Muscle layer of colon (tissue), 2 donors: ENCODE measurements around the gene SERPINE2.

ENCODE experiments used
- H3K27ac ChIP-seq: one replicate; pipeline ENCODE4 v1.7.0; 2013; ENCODE audit warnings: low read depth, mild to moderate bottlenecking, low read length, moderate library complexity
- H3K27me3 ChIP-seq, 2 donors: one replicate each; pipeline ENCODE4 v1.7.0; 2013; ENCODE audit warnings: low read length in 2 of 2, mild to moderate bottlenecking in 2 of 2; ENCODE audit not compliant: insufficient read depth in 2 of 2, control insufficient read depth in 1 of 2
- H3K36me3 ChIP-seq: one replicate; pipeline ENCODE4 v1.7.0; 2013; ENCODE audit warnings: mild to moderate bottlenecking, low read length; ENCODE audit not compliant: insufficient read depth
- H3K4me1 ChIP-seq: one replicate; pipeline ENCODE4 v1.7.0; 2013; ENCODE audit warnings: mild to moderate bottlenecking, low read length; ENCODE audit not compliant: insufficient read depth
- H3K4me3 ChIP-seq, 2 donors: one replicate each; pipeline ENCODE4 v1.7.0; 2013; ENCODE audit warnings: low read length in 2 of 2, low read depth in 1 of 2, mild to moderate bottlenecking in 1 of 2, moderate library complexity in 1 of 2
- H3K9ac ChIP-seq: one replicate; pipeline ENCODE4 v1.7.0; 2013; ENCODE audit warnings: low read length
- H3K9me3 ChIP-seq: one replicate; pipeline ENCODE4 v1.7.0; 2013; ENCODE audit warnings: mild to moderate bottlenecking, low read length
- donor health status: abdominal sarcoma.
- donor health status: Adenocarcinoma of cecum.

Gene SERPINE2

DNA sequence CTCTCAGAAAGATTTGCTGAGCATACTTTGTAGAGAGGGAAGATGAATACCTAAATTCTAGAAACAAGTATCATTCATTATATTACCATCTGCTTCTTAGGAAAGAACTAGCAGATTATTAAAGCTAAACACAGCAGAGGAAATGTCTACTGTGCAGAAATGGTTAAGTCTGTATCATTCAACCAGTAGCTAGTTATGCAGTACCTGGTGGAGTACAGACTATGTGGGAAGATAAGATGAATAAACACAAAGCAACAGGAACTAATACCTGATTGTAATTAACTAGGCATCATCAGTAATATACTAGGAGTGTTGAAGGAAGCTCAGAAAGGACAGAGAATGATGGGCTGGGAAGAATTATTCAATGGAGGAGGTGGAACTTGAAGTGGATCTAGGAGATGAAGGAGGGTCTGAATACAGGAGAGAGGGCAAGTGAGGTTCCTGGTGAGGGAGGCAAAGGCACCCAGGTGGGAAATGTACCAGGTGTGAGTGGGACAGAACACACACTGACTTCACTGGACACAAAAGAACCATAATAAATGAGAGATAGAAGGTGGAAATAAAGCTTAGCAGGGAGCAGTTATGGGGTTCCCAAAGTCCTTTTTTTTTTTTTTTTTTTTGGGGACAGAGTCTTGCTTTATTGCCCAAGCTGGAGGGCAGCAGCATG lies 103.5 kb downstream of the SERPINE2 start:
- no peaks in the 10 kb centered on the region for H3K27me3 ChIP-seq
- peaks cover 50% of the 10 kb centered on the region for H3K4me1 ChIP-seq
- no peaks in the 10 kb centered on the region for H3K9me3 ChIP-seq
- H3K36me3 ChIP-seq, result no peaks in the 10 kb centered on the region
- no peak overlapping the region for H3K9ac ChIP-seq
- no peak overlapping the region for H3K27ac ChIP-seq
- H3K4me3 ChIP-seq, result no peak overlapping the region

DNA sequence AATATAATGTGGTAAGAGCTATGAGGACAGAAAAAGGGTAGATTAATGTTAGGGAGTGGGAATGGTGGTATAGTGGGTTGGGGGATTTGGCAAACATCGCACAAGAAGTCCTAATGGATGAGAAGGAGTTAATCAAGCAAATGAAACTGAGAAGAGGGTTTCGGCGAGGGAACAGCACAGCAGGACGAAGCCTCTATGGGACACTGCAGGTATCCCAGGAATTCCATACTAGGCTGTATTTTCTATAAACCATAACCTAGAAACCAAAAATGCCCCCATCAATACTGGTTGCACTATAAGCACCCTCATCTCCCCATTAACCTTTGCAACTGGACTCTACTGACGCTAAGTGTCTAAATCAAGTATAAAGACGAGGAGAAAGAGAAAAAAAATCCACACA lies 104.2 kb downstream of the SERPINE2 start:
- no peaks in the 10 kb centered on the region for H3K9me3 ChIP-seq
- H3K36me3 ChIP-seq, result no peaks in the 10 kb centered on the region
- no peaks in the 10 kb centered on the region for H3K27me3 ChIP-seq
- H3K9ac ChIP-seq, result no peak overlapping the region
- H3K27ac ChIP-seq, result no peak overlapping the region
- peaks cover 53% of the 10 kb centered on the region for H3K4me1 ChIP-seq
- H3K4me3 ChIP-seq, result no peak overlapping the region

DNA sequence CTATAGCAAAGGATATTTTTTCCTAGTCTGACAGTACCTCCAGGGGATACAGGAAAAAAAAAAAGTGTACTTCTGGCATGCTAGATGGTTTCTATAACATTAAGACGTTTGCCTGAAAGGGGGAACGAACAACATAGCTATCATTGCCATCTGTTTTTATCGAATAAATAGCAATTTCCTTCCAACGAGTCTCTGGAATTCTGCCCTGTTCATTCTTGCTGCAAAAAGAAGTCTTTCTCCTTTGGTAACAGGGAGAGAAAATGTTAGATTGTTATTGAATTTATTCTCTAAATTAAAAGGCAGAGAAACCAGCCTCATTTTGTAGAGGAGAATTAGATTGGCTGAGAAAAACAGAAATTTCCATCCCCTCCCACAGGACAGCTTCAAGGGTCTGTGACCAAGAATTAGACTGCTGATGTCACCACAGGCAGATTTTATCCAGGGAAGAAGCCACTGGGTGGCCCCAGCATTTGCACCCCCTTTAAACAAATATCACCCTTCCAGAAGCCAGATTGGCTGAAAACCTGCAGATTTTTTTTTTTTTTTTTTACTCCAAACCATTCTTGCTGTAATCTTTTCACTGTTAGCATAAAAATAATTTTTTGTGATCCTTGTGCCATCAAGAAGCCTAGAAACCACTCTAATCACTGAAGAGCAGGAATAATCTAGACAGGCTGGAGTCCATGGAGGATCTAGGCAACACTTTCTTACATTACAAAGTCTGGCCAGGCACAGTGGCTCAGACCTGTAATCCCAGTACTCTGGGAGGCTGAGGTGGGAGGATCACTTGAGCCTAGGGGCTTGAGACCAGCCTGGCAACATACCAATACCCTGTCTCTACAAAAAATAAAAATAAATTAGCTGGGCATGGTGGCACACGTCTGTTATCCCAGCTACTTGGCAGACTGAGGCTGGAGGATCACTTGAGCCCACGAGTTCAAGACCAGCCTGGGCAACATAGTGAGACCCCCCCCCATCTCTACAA lies 106.0 kb downstream of the SERPINE2 start:
- H3K27me3 ChIP-seq, result no peaks in the 10 kb centered on the region
- H3K9me3 ChIP-seq, result no peaks in the 10 kb centered on the region
- H3K27ac ChIP-seq, result no peak overlapping the region
- H3K4me3 ChIP-seq, result no peak overlapping the region
- no peaks in the 10 kb centered on the region for H3K36me3 ChIP-seq
- no peak overlapping the region for H3K9ac ChIP-seq
- peaks cover 50% of the 10 kb centered on the region for H3K4me1 ChIP-seq

DNA sequence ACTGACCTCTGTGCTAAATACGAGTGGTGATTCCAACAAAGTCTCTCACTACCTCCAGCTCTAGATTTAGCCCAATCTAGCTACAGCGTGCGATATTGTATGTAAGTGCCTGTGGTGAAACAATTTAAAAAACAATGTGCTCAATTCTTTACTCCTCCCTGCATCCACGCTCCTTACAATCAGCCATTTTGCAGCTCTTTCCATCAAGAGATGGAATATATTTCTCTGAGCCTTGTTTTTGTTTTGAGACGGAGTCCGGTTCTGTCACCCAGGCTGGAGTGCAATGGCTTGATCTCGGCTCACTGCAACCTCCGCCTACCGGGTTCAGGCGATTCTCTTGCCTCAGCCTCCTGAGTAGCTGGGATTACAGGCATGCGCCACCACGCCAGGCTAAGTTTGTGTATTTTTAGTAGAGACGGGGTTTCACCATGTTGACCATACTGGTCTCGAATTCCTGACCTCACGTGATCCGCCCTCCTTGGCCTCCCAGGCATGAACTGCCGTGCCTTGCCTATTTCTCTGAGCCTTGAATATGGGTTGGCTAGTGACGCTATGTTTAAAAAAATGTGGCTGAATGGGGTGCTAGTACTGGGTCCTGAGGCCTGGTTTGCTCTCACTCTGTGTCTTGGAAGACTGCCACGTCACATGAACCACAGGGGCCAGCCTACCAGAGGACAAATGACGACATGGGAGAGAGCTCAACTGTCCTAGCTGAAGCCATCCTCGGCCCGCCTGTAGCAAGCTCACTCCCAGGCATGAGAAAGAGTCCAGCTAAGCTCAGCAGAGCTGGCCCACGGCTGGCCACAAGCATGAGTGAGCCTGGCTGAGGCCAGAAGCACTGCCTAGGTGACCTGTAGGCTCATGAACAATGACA lies 108.7 kb downstream of the SERPINE2 start:
- no peak overlapping the region for H3K9ac ChIP-seq
- no peaks in the 10 kb centered on the region for H3K9me3 ChIP-seq
- H3K36me3 ChIP-seq, result no peaks in the 10 kb centered on the region
- peaks cover 24% of the 10 kb centered on the region for H3K4me1 ChIP-seq
- no peak overlapping the region for H3K27ac ChIP-seq
- no peaks in the 10 kb centered on the region for H3K27me3 ChIP-seq
- no peak overlapping the region for H3K4me3 ChIP-seq

DNA sequence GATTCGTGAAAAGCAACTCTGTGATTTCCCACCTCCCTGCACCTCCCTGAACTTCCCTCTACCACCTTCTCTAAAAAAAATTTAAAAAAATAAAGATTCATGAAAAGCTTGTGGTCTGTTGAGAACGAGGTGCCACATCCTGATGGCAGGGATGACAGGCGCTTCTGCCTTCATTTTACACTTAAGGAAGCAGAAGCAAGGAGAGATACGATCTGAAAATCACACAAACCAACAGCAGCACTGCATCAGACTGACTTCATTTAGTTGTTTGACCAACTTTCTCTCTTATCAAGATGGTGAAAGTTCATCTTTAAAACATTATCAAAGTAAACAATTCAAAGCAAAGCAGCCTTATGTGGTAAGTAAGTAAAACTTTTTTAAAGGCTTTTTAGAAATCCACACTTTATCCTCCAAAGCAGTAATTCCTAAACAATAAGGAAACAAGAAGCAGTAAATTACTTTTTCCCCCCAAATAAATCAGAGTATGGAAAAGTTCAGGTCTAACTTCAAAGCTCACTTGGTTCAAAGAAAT lies 109.4 kb downstream of the SERPINE2 start:
- Histone ChIP-seq H3K36me3 (no peaks in the 10 kb centered on the region), H3K9me3 (no peaks in the 10 kb centered on the region), H3K9ac (no peak overlapping the region), H3K27ac (no peak overlapping the region), H3K4me3 (no peak overlapping the region), H3K4me1 (peaks cover 20% of the 10 kb centered on the region), H3K27me3 (no peaks in the 10 kb centered on the region)

DNA sequence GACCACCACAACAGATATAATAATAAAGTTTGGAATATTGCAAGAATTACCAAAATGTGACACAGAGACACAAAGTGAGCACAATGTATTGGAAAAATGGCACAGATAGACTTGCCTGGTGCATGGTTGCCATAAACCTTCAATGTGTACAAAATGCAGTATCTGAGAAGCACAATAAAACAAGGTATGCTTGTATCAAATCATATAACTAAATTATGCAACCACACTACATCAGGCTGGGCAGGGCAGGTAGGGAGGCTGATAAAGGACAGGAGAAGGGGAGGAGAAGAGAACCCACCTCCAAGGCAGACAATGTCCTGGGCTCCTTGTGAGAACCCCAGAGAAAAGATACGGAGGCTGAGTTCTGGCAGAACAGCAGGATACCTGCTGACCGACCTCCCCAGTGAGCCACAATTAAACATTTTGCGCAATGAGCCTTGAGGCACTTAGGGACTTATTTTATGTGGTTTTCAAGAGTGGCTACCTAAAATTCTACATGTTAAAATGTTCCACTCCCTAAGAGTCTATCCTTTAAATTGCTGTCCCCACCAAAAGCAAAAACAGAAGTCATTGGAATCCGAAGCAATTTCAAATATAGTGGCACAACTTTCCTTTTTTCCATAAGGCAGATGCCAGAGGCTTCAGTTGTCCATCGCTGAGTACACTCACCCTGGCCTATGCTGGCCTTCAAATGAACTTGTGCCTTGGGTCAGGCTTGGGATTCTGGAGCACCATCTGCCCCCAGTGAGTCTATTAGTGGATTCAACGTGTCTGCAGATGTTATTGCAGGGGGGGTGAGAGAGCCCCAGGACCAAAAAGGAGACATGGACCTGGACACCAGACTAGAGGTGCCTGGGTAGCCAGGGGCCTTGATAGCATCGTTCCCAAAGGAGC lies 110.7 kb downstream of the SERPINE2 start:
- Histone ChIP-seq H3K36me3 (no peaks in the 10 kb centered on the region), H3K27ac (no peak overlapping the region), H3K9ac (no peak overlapping the region), H3K4me3 (no peak overlapping the region), H3K27me3 (no peaks in the 10 kb centered on the region), H3K4me1 (peaks cover 11% of the 10 kb centered on the region), H3K9me3 (no peaks in the 10 kb centered on the region)

DNA sequence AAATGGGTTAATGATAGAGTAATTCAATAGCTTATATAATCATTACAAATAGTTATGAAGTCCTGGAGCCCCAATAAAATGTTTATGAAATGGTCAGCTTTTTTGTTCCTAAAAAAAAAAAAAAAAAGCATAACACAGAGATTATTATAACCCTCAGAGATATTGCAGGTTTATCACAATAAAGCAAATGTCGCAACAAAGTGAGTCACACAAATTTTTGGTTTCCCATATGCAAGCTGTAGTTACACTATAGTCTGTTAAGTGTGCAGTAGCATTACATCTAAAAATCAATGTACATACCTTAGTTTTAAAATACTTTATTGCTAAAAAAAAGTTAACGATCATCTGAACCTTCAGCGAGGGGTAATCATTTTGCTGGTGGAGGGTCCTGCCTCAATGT lies 114.0 kb downstream of the SERPINE2 start:
- Histone ChIP-seq H3K9ac (no peak overlapping the region), H3K27me3 (no peaks in the 10 kb centered on the region), H3K4me1 (no peaks in the 10 kb centered on the region), H3K27ac (no peak overlapping the region), H3K4me3 (no peak overlapping the region), H3K36me3 (peaks cover 3% of the 10 kb centered on the region), H3K9me3 (no peaks in the 10 kb centered on the region)
